SK-N-SH (cell line): Measurements from ENCODE around the gene KIF1A. TPM values are rescaled to one million over a fixed set of nuclear protein-coding genes. Genes with fewer than 3 reads are reported as not detected.

Experiments used
- CTCF ChIA-PET: fragments of 300-600, 350-600 bp; formaldehyde crosslinking; extraction: SDS; loops from one replicate; lab custom pipeline; 2021; lab: Yijun Ruan, JAX
- POLR2A ChIA-PET: fragments of 350-600 bp; sonication (Branson Sonifier 250); formaldehyde crosslinking; extraction: SDS; loops from one replicate; lab custom pipeline; 2020; ENCODE audit warnings: antibody characterized with exemption, inconsistent platforms; lab: Yijun Ruan, JAX
- DNase-seq: peaks from one replicate; pipeline ENCODE4 v3.0.0; 2012
- H2AFZ ChIP-seq: fragments of 200-600 bp; sonication (generic); 2 replicates; pipeline ENCODE4 v1.8.1; 2016; ENCODE audit warnings: antibody characterized with exemption, mild to moderate bottlenecking, low read depth
- H3F3A ChIP-seq: fragments of 200-600 bp; sonication (generic); replicated peaks from 2 replicates; pipeline ENCODE3; 2016; ENCODE audit warnings: antibody characterized with exemption, mild to moderate bottlenecking; ENCODE audit not compliant: insufficient read depth
- H3K27ac ChIP-seq, 2 experiments: fragments of 200-500 bp in 1 of 2; fragments of 200-600 bp in 1 of 2; sonication (Bioruptor generic) in 1 of 2; sonication (generic), shearing (Covaris generic) in 1 of 2; 2 replicates each; pipeline versions ENCODE4 v1.5.1 to v1.6.1; 2014 to 2016; ENCODE audit warnings: low read depth in 2 of 2, inconsistent platforms in 1 of 2, low read length in 1 of 2, mild to moderate bottlenecking in 1 of 2, mixed read lengths in 1 of 2
- H3K27me3 ChIP-seq: fragments of 200-600 bp; sonication (generic), shearing (Covaris generic); 2 replicates; pipeline ENCODE4 v1.6.1; 2016; ENCODE audit warnings: mixed run types; ENCODE audit not compliant: insufficient read depth
- H3K36me3 ChIP-seq, 2 experiments: fragments of 200-500 bp in 1 of 2; fragments of 200-600 bp in 1 of 2; sonication (Bioruptor generic) in 1 of 2; sonication (generic) in 1 of 2; replicated peaks in 1 of 2; 2 replicates each; pipeline versions ENCODE3 to v1.5.1; 2014 to 2016; ENCODE audit warnings: low read length in 1 of 2, mild to moderate bottlenecking in 1 of 2; ENCODE audit not compliant: insufficient read depth in 2 of 2, control insufficient read depth in 1 of 2
- H3K4me1 ChIP-seq, 2 experiments: fragments of 200-500 bp in 1 of 2; fragments of 200-600 bp in 1 of 2; sonication (Bioruptor generic) in 1 of 2; sonication (generic), shearing (Covaris generic) in 1 of 2; 2 replicates each; pipeline versions ENCODE4 v1.5.1 to v1.6.1; 2014 to 2016; ENCODE audit warnings: low read depth in 1 of 2, low read length in 1 of 2, mixed run types in 1 of 2; ENCODE audit not compliant: insufficient read depth in 2 of 2, control insufficient read depth in 1 of 2
- H3K4me2 ChIP-seq: fragments of 200-600 bp; sonication (generic), shearing (Covaris generic); 2 replicates; pipeline ENCODE4 v1.6.1; 2017; ENCODE audit warnings: mixed run types
- H3K4me3 ChIP-seq, 2 experiments: fragments of 200-500 bp in 1 of 2; fragments of 200-600 bp in 1 of 2; sonication (Bioruptor generic) in 1 of 2; sonication (generic), shearing (Covaris generic) in 1 of 2; 2 replicates each; pipeline versions ENCODE4 v1.5.1 to v1.8.1; 2014 to 2016; ENCODE audit warnings: low read depth in 2 of 2, inconsistent platforms in 1 of 2, low read length in 1 of 2, mild to moderate bottlenecking in 1 of 2, mixed read lengths in 1 of 2, moderate library complexity in 1 of 2
- H3K79me2 ChIP-seq: fragments of 200-600 bp; sonication (generic); 2 replicates; pipeline ENCODE4 v1.8.1; 2017; ENCODE audit warnings: mild to moderate bottlenecking; ENCODE audit not compliant: insufficient read depth
- H3K9ac ChIP-seq: fragments of 200-600 bp; sonication (generic); 2 replicates; pipeline ENCODE4 v1.6.1; 2017; ENCODE audit warnings: mixed run types
- H3K9me2 ChIP-seq: fragments of 200-600 bp; sonication (generic); 2 replicates; pipeline ENCODE4 v1.6.1; 2017; ENCODE audit warnings: mixed run types
- H3K9me3 ChIP-seq: fragments of 200-600 bp; sonication (generic); 2 replicates; pipeline ENCODE4 v1.6.1; 2017; ENCODE audit warnings: mixed run types, mild to moderate bottlenecking, moderate library complexity
- H4K20me1 ChIP-seq: fragments of 200-600 bp; sonication (generic); 2 replicates; pipeline ENCODE4 v1.6.1; 2017; ENCODE audit warnings: mild to moderate bottlenecking, mixed run types; ENCODE audit not compliant: insufficient read depth
- EP300 ChIP-seq, 2 experiments: IDR thresholded peaks; 2 replicates each; pipeline versions ENCODE4 v1.4.0 to v1.6.1; 2012; ENCODE audit warnings: borderline replicate concordance in 1 of 2, low read depth in 1 of 2, low read length in 1 of 2
- EZH2phosphoT487 ChIP-seq: fragments of 200-600 bp; sonication (generic); IDR thresholded peaks from 2 replicates; pipeline ENCODE4 v1.6.1; 2017; ENCODE audit warnings: low read depth, mixed run types, mild to moderate bottlenecking, antibody characterized with exemption, moderate library complexity, borderline replicate concordance
- RAD21 ChIP-seq: IDR thresholded peaks from 2 replicates; pipeline ENCODE4 v1.6.1; 2012; ENCODE audit warnings: mild to moderate bottlenecking, low read length
- SIN3A ChIP-seq: IDR thresholded peaks from 2 replicates; pipeline ENCODE4 v1.6.1; 2012; ENCODE audit warnings: low read depth, mild to moderate bottlenecking, low read length, moderate library complexity, borderline replicate concordance
- YY1 ChIP-seq: IDR thresholded peaks from 2 replicates; pipeline ENCODE4 v1.4.0; 2012; ENCODE audit warnings: low read depth, mild to moderate bottlenecking
- WGBS: methylation state at CpG from one replicate; pipeline ENCODE4 v1.1.6; 2017; ENCODE audit warnings: low lambda C conversion rate; 5-methylcytosine and 5-hydroxymethylcytosine counted together
- polyA plus RNA-seq, 3 experiments: library from polyadenylated mRNA; depleted of rRNA; stranded (reverse); fragments of >200 nt; gene quantifications; 2 replicates each; pipeline ENCODE4 v1.2.3, GENCODE V29; 2012
- TF ChIP-seq, protein P1 (sequence below): fragments of 150-350 bp; IDR thresholded peaks from 2 replicates; pipeline ENCODE4 v1.6.1; 2016; ENCODE audit warnings: mild to moderate bottlenecking, low read depth, low read length
- TF ChIP-seq, protein P2 (sequence below): fragments of 150-350 bp; IDR thresholded peaks from 2 replicates; pipeline ENCODE4 v1.6.1; 2017; ENCODE audit warnings: antibody characterized with exemption, low read length, low read depth, borderline replicate concordance
- TF ChIP-seq, protein P3 (sequence below): IDR thresholded peaks from 2 replicates; pipeline ENCODE4 v1.4.0; 2012; ENCODE audit warnings: low read depth, borderline replicate concordance

The KIF1A gene
- polyA plus RNA-seq, 1 of the 3 experiments (the other 2 are of a cell fraction) = 0.21 TPM

DNA sequence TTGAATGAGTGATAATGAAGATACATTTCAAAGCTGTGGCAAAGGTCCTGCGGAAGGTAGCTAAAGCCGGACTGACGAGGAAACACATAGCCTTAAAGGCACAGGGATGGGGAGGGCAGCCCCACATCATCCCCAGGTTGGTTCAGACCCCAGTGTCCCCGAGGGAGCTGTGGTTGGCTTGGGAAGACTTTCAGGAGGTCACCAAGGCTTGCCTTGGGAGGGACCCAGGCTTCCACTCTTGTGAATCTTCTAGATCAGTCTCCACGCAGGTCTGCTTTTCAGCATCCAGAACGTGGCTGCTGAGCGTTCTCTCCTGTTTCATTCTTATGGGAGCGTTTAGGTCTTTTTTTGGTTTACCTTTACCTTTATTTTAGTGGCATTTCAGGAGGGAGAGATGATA, 16.8 kb downstream of the KIF1A start (continued):
- TF ChIP-seq, protein P1, sequence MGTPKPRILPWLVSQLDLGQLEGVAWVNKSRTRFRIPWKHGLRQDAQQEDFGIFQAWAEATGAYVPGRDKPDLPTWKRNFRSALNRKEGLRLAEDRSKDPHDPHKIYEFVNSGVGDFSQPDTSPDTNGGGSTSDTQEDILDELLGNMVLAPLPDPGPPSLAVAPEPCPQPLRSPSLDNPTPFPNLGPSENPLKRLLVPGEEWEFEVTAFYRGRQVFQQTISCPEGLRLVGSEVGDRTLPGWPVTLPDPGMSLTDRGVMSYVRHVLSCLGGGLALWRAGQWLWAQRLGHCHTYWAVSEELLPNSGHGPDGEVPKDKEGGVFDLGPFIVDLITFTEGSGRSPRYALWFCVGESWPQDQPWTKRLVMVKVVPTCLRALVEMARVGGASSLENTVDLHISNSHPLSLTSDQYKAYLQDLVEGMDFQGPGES = no peak
- TF ChIP-seq, protein P2, sequence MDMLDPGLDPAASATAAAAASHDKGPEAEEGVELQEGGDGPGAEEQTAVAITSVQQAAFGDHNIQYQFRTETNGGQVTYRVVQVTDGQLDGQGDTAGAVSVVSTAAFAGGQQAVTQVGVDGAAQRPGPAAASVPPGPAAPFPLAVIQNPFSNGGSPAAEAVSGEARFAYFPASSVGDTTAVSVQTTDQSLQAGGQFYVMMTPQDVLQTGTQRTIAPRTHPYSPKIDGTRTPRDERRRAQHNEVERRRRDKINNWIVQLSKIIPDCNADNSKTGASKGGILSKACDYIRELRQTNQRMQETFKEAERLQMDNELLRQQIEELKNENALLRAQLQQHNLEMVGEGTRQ = no peak
- no peak for TF ChIP-seq YY1

- Histone ChIP-seq H3K27me3 (no peaks in the 10 kb centered on the region), H3K36me3 (no peaks in the 10 kb centered on the region), H2AFZ (no peak overlapping the region), H3K9ac (no peak overlapping the region), H3F3A (no peaks in the 10 kb centered on the region), H3K9me3 (no peaks in the 10 kb centered on the region), H3K27ac (no peak overlapping the region), H3K4me3 (no peak overlapping the region), H3K79me2 (no peaks in the 10 kb centered on the region), H4K20me1 (no peaks in the 10 kb centered on the region), H3K4me2 (no peak overlapping the region), H3K4me1 (peaks cover 0 to 5% of the 10 kb centered on the region in 2 experiments; a peak in 1 of 4 replicates), H3K9me2 (no peaks in the 10 kb centered on the region)
- DNase-seq = no peak
- WGBS = 58% methylated on average over 13 of the region's 14 CpGs
- POLR2A ChIA-PET = no interaction called here
- CTCF ChIA-PET = no interaction called here
- TF ChIP-seq SIN3A = no peak
- TF ChIP-seq, protein P3, sequence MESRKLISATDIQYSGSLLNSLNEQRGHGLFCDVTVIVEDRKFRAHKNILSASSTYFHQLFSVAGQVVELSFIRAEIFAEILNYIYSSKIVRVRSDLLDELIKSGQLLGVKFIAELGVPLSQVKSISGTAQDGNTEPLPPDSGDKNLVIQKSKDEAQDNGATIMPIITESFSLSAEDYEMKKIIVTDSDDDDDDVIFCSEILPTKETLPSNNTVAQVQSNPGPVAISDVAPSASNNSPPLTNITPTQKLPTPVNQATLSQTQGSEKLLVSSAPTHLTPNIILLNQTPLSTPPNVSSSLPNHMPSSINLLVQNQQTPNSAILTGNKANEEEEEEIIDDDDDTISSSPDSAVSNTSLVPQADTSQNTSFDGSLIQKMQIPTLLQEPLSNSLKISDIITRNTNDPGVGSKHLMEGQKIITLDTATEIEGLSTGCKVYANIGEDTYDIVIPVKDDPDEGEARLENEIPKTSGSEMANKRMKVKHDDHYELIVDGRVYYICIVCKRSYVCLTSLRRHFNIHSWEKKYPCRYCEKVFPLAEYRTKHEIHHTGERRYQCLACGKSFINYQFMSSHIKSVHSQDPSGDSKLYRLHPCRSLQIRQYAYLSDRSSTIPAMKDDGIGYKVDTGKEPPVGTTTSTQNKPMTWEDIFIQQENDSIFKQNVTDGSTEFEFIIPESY = no peak
- TF ChIP-seq EZH2phosphoT487 = no peak
- no peak for TF ChIP-seq RAD21
- TF ChIP-seq EP300 (IDR thresholded peaks at IDR 0.05; ENCODE audit: borderline replicate concordance in 1 of 2, low read depth in 1 of 2, low read length in 1 of 2) = no peak
These were observed 20.8 kb downstream of the KIF1A start for GRCh38 chr2:240799033-240799820.
